Brain pericyte (primary cell): Measurements from ENCODE around the gene TMEM108.

ENCODE experiments used
- DNase-seq: peaks from one replicate; pipeline ENCODE4 v3.0.0-alpha.2; 2012; ENCODE audit warnings: low read depth, low spot score

TMEM108 gene

DNA sequence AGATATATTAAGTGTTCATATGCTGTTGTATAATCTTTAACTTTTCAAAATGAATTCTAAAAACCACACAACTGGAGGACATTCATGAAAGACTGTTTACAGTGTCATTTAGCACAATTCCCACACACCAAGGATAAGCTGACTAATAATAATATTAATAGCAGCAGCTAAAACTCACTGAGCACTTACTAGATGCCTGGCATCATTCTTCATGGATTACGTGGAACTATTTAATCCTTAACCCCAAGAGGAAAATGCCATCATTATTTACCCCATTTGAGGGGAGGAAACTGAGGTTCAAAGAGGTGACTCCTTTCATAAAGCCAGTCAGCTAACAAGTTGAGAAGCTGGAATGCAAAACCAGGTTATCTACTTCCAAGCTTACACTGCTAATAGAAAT is 77.0 kb downstream of the TMEM108 start:
- no peak for DNase-seq

DNA sequence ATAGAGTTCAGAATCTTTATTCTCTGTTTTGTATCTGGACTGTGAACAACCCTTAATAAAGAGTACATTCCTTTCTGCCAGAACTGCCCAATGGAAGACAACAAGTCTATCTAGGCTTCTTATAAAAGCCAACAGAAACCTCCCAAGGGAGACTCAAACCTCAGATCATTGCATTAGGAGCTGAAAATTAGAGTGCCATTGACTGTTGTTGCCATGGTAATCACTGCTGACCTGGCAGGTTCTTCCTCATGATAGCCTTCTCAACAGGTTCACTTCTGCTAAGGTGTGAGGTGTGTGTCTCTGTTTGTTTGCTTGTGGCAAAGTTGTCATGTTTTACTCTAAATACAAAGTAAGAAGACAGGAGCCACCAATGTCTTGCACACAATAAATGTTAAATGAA is 79.2 kb downstream of the TMEM108 start:
- DNase-seq = no peak

DNA sequence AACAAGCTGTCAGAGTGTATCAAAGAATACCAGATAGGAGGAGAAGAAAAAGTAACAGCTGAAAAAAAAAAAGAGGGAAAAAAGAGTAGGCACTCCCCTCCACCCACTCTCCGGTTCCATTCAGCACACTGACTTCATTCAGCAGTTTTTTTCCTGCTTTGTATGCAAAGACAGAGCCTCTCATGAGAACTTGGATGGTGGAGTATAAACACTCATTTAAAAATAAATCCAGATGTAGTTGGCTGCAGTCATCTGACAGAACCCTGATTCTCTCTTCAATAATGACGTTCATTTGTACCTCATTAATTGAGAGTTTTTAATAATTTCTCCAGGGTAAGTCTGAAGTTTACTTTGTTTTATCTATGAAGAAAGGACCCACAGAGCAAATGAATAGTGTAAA is 81.0 kb downstream of the TMEM108 start:
- DNase-seq = no peak

DNA sequence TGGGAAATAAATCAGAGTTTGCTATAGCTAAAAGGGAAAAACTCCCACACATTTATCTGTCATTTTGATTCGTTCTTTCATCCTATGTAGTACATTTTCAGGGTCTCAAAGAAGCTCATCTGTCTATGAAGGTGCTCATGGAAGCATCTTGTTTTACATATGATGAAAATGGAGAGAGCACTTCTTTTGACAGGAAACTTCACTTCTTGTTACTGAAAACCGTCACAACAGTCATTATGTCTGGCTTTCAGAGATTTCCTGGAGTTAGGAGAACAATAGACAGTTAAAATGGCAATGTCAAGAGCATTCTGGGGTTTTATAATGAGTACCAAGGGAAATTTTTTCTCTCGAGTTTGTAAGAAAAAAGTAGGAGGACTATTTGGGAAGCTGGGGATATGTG is 83.3 kb downstream of the TMEM108 start:
- DNase-seq = no peak

DNA sequence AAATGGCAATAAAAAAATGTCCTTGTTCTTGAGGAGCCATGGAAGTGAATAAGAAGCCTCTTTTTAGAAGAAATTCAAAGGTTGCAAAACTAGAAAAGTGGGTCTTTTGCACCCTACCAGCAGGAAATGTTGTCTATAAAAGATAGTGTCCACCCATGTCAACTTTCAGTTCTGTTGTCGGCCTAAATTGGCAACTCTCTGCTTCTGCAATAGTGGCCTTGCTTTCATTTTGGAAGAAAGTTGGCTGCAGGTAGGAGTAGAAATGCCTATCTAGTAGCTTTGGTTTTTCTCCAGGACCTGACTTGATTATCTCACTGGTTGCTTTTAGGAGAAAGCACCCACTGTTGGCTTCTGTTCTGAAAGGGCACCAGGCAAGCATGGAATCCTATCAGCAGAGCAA is 85.4 kb downstream of the TMEM108 start:
- DNase-seq = no peak

DNA sequence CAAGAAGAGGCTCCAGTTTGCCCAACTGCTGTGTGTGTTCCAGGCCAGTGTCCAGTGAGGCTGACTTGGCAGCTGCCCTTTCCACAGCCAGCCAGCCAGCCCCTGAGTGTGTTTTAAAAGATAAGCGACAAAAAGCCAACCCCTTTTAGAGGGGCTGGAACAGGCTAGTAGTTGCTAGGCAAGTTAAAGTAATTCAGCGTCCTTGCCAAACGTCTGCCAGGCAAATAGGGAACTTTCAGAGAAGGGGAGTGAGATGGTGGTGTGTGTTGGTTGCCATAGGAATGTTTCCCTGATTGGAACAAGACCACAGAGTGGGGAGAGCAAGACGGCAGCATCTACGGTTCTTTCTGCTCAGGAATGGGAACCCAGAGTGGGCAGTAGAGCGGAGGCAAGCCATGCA is 86.3 kb downstream of the TMEM108 start:
- DNase-seq = no peak

DNA sequence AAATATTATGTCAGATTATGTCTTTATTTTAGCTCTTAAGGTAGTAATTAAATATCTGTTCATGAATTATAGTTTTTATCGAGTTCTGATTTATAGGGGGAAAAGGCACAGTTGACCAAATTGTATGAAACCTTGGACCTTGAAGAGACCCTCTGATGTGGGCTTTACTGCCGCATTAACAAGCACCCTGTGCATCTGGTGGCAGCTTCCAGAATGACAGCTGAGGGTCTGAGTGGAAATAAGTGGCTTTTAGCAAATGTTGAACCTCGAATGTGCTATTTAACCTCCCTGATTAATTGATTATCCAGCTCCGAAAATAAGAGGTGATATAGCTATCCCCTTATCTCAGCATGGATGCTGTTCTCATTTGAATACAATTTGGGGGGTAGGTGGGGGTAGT is 87.0 kb downstream of the TMEM108 start:
- no peak for DNase-seq

DNA sequence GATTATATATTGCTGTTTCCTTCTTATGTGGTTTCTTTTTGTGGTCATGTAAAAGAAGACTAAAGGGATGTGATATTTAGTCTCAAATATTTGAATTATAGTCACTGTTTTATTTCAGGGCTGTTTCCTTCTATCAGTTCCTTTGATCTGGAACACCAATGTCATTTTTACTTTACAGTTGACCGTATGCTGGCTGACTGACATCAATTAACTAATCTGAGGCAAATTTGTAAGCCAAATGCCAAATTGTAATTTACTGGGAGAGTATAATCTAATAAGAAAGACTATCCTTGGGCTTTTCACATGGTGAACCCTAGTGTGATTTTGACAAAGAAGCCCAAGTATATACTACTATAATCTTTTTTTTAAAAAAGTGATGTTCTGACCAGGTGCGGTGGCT is 87.6 kb downstream of the TMEM108 start:
- no peak for DNase-seq

DNA sequence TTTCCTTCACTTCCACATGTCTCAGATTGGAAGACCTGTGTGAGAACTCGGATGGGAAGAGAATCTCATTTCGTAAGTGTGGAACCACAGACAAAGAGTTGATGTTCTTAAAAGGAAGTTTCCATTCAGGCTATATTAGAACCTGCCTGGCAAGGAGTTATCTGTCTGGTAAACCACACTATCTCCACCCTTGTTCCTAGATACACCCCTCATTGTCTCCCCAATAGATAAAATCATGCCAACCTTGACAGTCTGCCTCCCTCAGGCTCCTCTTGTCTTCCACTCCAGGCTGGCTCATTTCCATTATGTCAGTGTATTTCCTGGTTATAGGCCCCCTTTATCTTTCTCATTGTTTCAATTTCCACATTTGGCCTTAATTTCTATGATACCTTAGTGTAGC is 89.2 kb downstream of the TMEM108 start:
- DNase-seq = no peak

DNA sequence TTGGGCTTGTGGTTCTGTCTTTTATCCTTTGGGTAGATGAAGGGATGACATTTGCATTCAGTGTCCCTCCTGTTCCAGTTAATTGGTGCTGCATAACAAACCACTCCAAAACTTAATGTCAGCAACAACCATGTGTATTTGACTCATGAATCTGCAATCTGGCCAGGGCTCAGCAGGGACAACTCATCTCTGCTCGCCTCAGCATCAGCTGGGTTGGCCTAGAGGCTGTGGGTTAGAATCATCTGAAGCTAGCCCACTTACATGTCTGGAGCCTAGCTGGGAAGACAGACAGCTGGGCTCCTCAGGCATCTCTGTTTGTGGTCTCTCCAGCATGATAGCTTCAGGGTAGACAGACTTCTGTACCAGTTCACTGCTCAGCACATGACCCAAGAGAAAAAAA is 92.0 kb downstream of the TMEM108 start:
- no peak for DNase-seq

DNA sequence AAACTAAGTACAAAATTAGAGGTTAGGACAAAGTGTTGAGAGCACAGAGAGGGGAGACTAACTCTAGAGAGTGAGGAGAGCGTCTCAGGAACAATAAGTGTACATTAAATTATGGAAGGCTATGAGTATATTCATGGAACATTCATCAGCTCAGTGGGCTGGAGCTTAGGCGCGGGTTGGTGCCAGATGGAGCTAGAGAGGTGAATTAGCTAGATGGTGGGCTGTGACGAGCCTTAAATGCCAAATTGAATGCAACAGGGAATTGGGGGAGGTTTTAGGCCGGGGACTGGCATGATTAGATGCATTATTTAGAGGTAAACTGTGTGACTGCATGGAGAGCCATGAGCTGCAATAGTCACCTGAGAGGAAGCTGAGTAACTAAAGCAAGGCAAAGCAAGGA is 97.1 kb downstream of the TMEM108 start:
- no peak for DNase-seq

DNA sequence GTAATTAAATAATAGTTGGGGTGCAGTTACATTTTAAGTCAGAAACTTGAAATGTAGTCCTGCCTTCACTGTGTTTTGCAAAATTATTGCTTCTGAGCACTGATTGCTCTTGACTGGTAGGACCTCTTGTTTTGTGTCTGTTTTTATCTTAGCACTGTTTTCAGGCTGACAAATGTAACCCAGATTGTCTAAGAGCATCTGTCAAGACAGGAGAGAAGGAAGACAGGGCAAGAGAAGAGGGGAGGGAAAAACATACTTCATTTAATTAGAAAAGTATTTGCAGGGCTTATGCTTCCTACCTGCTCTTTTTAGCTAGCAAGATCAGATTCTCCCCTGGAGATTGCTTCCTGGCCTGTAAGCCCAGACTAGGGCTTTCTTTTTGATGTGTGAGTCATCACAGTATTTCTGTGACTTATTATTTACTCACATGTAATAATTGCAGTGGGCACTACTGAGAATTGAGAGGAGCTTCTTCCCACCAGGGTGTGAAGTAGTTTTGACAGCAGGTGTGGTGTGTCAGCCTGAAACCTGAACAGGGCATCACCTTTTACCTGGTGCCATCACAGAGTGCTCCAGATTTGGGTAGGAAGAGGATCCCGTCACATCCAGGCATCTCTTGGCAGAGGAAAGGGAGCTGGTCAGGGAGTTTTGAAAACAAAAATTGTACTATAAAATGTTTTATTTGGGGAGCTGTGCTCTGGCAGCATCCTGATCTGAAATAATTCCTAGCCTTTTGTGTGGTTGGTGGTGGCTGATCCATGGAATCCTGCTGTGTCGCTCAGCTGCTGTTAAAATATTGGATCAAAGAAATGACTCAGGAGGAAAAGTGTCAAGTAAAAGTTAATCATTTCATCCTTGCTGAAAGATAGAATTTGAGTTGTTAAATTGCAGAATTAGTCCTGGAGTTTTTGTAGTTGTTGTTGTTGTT is 98.2 kb downstream of the TMEM108 start:
- no peak for DNase-seq

DNA sequence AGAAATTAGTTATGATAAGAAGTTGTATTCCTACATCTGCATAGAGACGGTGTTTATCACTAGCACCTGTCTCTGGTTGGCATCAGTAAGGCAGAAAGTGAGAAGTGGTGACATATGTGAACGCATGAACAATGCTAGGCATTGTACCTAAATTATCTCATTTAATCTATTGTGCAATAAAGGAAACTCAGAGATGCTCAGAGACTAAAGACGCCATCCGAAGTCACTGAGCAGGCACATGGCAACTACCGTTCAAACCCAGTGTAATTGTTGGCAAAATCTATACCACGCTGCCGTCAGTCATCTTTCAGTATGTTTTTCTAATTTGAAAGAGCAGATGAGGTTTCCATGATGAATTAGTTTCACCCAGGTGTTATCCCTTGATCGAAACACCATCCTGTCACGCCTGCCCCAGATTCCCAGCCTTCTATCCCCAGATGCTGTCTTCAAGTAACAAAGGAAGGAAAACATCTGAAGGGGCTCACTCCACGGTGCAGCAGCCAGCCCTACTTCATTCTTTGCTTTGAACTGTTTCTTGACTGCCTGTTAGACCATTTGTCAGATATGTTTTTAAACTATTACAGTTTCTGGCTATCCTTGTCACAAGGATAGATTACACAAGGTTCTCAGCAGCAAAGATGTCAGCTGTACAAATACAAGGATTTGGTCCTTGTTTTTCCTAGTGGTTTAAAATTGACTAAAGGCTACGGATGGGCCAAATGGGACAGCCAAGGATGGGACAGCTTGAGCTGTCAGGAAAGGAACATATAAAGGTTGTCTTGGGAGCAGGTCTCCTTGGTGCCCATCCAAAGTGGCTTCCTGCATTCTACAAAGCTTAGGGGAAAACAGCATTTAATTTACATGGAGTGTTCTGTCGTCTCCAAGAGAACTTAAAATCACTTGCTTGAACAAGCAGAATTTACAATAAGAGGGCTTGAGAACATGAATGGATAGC is 99.1 kb downstream of the TMEM108 start:
- no peak for DNase-seq

DNA sequence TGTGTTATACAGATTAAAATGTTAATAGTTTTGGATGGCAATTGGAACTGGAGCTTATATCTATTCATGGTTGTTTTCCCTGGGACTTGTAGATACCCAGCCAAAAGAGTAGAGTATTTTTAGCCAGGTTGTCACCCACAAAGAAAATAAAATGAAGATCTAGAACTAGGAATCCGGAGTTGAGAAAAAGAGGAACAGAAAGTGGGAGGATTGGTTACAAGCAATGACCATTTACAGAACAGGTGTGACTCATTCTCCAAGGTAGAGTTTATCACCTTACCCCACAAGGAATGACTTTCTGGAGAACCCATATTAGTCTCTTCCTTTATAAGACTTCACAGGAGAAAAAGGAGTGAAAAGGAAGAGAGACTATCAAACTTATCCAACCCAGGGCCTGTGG is 99.8 kb downstream of the TMEM108 start:
- no peak for DNase-seq

DNA sequence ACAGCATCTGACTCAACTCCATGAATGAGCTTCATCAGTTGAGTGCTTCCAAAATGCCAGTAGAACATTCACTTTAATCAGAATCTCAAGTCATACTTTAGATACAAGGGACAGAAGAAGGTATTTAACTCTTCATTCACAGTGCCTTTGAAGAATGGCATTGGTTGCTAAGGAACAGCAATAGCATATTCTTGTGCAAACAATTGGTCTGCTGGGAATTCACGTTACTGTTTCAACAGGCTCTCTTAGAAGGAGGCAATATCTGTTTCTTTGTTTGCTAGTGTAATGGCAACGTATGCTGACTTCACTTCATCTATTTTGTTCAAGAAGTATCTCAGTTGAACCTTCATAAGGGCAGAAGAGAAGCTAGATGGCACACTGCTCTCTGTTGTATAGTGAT is 113.9 kb downstream of the TMEM108 start:
- no peak for DNase-seq

DNA sequence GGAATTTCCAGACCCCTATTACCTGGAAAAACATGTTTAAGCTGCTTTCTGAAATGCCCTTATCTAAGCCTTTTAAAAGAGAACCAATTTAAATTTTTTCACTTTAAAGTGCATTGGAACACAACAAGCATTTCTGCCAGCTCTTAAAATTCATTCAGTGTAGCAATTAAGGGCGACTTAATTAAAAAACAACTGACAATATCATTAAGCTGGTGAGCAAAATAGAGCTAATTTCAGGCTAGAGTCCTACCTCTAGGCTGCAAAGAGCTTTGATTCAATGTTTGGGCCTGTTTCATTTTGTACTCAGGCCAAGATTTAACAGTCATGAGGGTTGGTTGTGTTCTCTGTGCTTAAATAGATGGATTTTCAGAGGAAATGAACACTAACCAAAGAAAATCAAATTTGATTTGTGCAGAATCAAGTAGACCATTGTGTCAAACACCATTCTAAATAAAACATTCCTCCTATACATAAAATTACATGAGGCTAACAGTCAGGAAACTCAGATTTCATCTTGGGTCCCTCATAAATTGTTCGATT is 114.6 kb downstream of the TMEM108 start:
- DNase-seq = no peak

DNA sequence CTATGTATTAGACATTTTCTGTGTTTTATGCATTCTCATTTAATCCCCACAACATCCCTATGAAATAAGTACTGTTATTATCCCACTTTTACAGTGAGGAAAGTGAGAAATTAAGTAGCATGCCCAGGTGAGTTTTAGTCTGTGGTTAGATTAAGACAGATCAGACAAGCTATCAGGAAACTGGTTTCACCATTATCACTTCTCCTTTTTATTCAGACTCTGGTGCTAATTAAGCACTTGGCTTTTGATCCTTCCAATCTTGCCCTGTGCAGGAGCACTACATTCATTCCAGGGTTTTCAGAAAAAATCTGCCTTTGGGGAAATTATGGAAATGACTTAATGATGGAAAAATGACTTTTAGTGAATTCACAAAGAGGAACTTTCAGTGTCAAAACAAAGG is 115.2 kb downstream of the TMEM108 start:
- no peak for DNase-seq

DNA sequence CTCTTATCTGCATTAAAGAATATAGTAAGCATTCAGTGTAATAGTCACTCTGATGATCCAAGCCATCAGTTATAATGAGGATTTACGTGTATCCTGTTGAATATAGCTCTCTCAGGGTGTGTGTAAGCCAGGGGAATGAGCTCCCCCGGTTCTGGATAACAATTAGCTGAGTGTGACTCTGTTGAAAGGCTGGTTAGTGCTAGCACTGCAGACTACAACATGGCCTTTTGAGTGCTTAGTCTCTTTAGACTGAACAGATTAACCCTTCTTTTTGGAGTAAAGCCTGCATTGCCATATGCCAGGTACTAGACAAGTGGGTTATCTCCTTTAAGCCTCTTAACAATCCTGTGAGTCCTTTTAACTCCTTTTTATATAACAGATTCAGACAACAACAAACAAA is 119.5 kb downstream of the TMEM108 start:
- no peak for DNase-seq

DNA sequence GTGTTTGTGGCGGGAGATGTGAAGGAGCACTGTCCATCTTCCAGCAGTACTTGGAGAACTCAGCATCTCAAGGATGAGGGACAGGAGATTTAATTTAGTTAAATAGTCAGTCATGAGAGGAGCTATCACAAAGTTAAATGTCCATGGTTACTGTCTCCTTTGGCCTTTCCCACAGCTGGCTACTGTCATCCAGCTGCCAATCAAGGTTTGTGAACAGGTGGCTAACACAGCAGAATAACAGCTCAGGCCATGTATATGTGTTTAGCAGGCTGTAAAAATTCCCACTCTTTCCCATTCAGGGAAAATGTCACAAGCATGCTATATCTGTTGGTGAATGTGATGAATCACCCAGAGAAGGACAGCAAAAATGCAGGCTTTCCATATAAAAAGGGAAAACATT is 120.5 kb downstream of the TMEM108 start:
- DNase-seq = no peak

DNA sequence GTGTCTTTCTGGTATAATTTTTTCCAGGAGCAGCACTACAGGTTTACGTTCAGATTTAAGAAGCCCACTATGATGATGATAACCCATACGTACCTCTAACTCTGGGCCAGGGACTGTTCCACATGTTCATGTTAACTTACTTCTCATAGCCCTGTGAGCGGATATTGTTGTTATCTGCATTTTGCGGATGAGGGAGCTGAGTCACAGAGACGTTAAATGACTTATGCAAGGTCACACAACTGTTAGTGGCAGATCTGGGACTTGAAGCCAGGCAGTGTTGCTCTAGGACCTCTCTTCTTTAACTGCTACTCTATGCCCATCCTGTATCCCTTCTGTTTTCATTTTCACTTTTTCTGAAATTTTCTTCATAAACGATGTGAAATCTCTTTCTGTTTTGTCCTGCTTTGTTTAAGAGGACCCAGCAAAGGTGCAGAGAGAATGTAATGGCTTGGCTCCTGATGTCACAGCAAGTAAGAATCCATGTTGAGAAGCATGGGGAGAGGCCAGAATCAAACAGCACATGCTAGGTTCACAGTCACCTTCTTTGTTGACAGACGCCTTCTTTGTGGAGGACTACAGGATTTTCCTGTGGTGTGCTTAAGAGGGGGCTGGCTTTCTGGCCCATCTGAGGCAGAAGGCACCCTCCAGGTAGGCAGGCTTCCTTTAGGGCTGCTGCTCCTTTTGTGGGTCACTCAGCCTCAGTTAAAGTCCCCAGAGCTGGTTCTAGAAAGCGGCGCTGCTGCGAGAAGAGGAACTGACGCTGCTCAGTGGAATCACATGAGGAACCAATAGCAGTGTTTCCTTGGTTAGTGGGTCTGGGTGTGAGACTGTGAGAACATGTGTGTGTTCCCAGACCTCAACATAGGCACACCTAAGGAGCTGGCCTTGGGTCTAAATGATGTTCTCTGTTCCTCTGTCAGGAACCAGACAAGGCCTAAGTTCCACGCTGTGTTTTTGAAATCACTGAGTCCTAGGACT is 121.6 kb downstream of the TMEM108 start:
- no peak for DNase-seq

DNA sequence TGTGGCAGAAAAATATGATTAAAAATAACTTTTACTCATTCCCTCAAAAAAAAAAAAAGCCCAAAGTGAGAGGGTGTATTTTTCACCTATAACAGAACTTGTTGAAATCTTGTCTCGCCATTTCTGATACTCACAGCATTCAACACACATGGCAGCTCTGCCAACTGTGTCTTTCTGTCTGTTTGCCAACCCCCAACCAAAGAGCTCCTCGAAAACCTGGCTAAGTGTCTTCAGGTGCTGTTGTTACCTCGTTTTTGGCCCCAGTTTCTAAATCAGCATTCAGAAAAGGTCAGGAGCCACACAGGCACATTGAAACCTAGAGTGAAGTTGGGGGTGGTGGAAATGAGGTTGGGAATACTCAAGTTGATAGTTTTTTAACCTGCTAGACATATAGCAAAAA is 123.5 kb downstream of the TMEM108 start:
- DNase-seq = no peak
